Measurements from ENCODE around the gene FANCC. TPM values are rescaled to one million over a fixed set of nuclear protein-coding genes. Genes with fewer than 3 reads are reported as not detected.

The FANCC gene
- total and polyA plus RNA-seq, 2 of the 8 experiments (the other 6 are each of a cell fraction or from before 2014, with no cell fraction given): 7.8 to 15.2 TPM

DNA sequence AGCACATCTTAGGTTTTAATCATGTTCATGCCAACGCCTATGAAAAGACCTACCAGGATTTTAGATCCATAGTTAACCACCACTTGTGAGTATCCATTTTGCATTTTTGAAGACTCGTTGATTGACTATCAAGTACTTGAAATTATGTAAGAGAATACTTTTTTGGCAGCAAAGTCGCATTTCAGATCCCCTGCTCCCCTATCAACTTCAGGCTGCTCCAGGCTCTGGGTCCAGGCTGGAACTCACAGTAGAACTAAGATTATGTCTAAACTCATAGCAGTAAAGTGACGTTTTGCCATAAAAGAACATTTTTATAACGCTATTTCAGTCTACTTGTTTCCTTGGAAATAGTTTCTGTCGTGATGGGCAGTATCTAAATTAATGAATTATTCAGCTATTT lies 267.7 kb downstream of the FANCC start:
- Histone ChIP-seq H2BK15ac (ENCODE audit: low read length) (no peak overlapping the region), H3K27ac (ENCODE audit: low read depth, low read length) (no peak overlapping the region), H3K9me3 (ENCODE audit: insufficient read depth in 2 of 2, low read depth in 1 of 2, low read length in 1 of 2) (no peaks in the 10 kb centered on the region), H3K79me2 (ENCODE audit: control insufficient read depth in 1 of 2, insufficient read depth in 2 of 2, low read length in 2 of 2) (no peaks in the 10 kb centered on the region), H2BK120ac (replicated peaks; ENCODE audit: low read depth, low read length) (no peak overlapping the region), H4K20me1 (replicated peaks in 1 of 2; ENCODE audit: control insufficient read depth in 1 of 2, insufficient read depth in 2 of 2, low read length in 2 of 2) (peaks cover 0 to 2% of the 10 kb centered on the region in 2 experiments), H3K36me3 (ENCODE audit: control insufficient read depth in 2 of 4, insufficient read depth in 4 of 4, low read length in 3 of 4) (no peaks in the 10 kb centered on the region), H2BK20ac (ENCODE audit: low read length) (no peak overlapping the region), H3K4me2 (ENCODE audit: insufficient read depth in 1 of 2, low read depth in 2 of 2, low read length in 2 of 2) (no peak overlapping the region), H3K79me1 (ENCODE audit: low read depth, low read length) (no peaks in the 10 kb centered on the region), H2AFZ (ENCODE audit: low read length) (no peak overlapping the region), H4K91ac (replicated peaks; ENCODE audit: insufficient read length, low read length) (no peak overlapping the region), H3K56ac (replicated peaks; ENCODE audit: insufficient read length, low read depth, low read length) (no peak overlapping the region), H4K8ac (ENCODE audit: extremely low read depth, insufficient read depth, low read length) (no peak overlapping the region), H3K9ac (replicated peaks in 1 of 4; ENCODE audit: extremely low read depth in 1 of 4, low read depth in 3 of 4, low read length in 3 of 4) (no peak overlapping the region), H3K4me3 (ENCODE audit: extremely low read depth in 1 of 4, insufficient read depth in 2 of 4, low read depth in 3 of 4, low read length in 4 of 4) (no peak overlapping the region), H3K4ac (replicated peaks; ENCODE audit: insufficient read length, low read depth, low read length) (no peak overlapping the region), H2BK5ac (ENCODE audit: low read depth, low read length) (no peak overlapping the region), H2AK5ac (ENCODE audit: low read depth, low read length) (no peak overlapping the region), H3K27me3 (replicated peaks in 1 of 4; ENCODE audit: control insufficient read depth in 3 of 4, extremely low read depth in 1 of 4, insufficient read depth in 3 of 4, low read length in 3 of 4) (peaks cover 0 to 20% (median 8%) of the 10 kb centered on the region in 4 experiments; a peak in 6 of 7 replicates), H2BK12ac (ENCODE audit: low read depth, low read length) (no peak overlapping the region), H3K18ac (ENCODE audit: extremely low read depth, low read length) (no peak overlapping the region), H3K23me2 (ENCODE audit: low read depth, low read length) (peaks cover 10% of the 10 kb centered on the region), H3K14ac (ENCODE audit: insufficient read length) (no peak overlapping the region), H4K5ac (ENCODE audit: insufficient read length, low read depth, low read length) (no peak overlapping the region), H3K23ac (ENCODE audit: insufficient read length) (no peak overlapping the region), H3K4me1 (replicated peaks in 1 of 4; ENCODE audit: control insufficient read depth in 3 of 4, insufficient read depth in 4 of 4, low read length in 3 of 4) (peaks cover 2 to 15% (median 5%) of the 10 kb centered on the region in 4 experiments)
- FAIRE-seq (no peak), DNase-seq (ENCODE audit: low read depth in 1 of 2, low spot score in 2 of 2) (no peak)
- ChIA-PET POLR2A (ENCODE audit: partially characterized antibody) (interaction anchor here (0.6 kb wide), 1 partner anchor 1329 kb away, joined by 3 read pairs; no protein-coding TSS in a partner anchor), CTCF (ENCODE audit: partially characterized antibody) (interaction anchor here (1.7 kb wide), 1 partner anchor 39 kb away, joined by 3 read pairs; no protein-coding TSS in a partner anchor)
- 81% methylated on average over 6 of the region's 6 CpGs; no CpG with 5 or more reads in 1 of the 2 experiments for WGBS, 2 experiments (ENCODE audit: extremely low coverage in 1 of 2, insufficient coverage in 1 of 2, insufficient read length in 1 of 2, insufficient replicate concordance in 2 of 2, low coverage in 1 of 2, low lambda C conversion rate in 2 of 2, missing lambda C conversion rate in 1 of 2)
- TF ChIP-seq CHD2 (IDR thresholded peaks at IDR 0.05; ENCODE audit: low read length) (no peak), NANOG (IDR thresholded peaks at IDR 0.05; ENCODE audit: insufficient read depth, low read depth, low read length, poor library complexity, severe bottlenecking) (no peak), NRF1 (IDR thresholded peaks at IDR 0.05; ENCODE audit: low read depth, low read length) (no peak), EZH2 (IDR thresholded peaks at IDR 0.05; ENCODE audit: low read depth, low read length, severe bottlenecking) (no peak), SIX5 (IDR thresholded peaks at IDR 0.05; ENCODE audit: low read depth, low read length) (no peak), TEAD4 (IDR thresholded peaks at IDR 0.05; ENCODE audit: low read depth, low read length) (no peak), POU5F1 (IDR thresholded peaks at IDR 0.05; ENCODE audit: low read depth, low read length) (no peak), EP300 (IDR thresholded peaks at IDR 0.05; ENCODE audit: borderline replicate concordance in 1 of 2, low read depth in 2 of 2, low read length in 2 of 2) (no peak), CTBP2 (IDR thresholded peaks at IDR 0.05; ENCODE audit: borderline replicate concordance, insufficient read depth, insufficient read length, low read length) (no peak), MAX (IDR thresholded peaks at IDR 0.05) (no peak), RBBP5 (IDR thresholded peaks at IDR 0.05; ENCODE audit: borderline replicate concordance, low read depth, low read length) (no peak), JUND (IDR thresholded peaks at IDR 0.05; ENCODE audit: low read length) (no peak), BRCA1 (IDR thresholded peaks at IDR 0.05; ENCODE audit: low read depth, low read length) (no peak)
